ENCODE data around the gene KRCC1.
"Not testable (repeated sequence)": the region's sequence is repeated elsewhere in the genome, so short reads cannot be mapped to it uniquely, and the experiment has no call there.

The KRCC1 gene

GRCh38 chr2:88045561-88045960 lies 10.0 kb downstream of the KRCC1 start:
- in situ Hi-C loops (cut with HindIII; ENCODE audit: low sequenced_read_pairs): not testable (repeated sequence)

- in situ Hi-C loops (cut with HindIII; ENCODE audit: low sequenced_read_pairs): no loop called here
Observed at GRCh38 chr2:88042476-88042875, 13.1 kb downstream of the KRCC1 start.

GRCh38 chr2:88038263-88039105 lies 17.1 kb downstream of the KRCC1 start:
- in situ Hi-C loops (cut with HindIII; ENCODE audit: low sequenced_read_pairs): no loop called here

GRCh38 chr2:88036606-88037005 lies 19.0 kb downstream of the KRCC1 start:
- in situ Hi-C loops (cut with HindIII; ENCODE audit: low sequenced_read_pairs): no loop called here

- in situ Hi-C loops (cut with HindIII; ENCODE audit: low sequenced_read_pairs): no loop called here
Observed at GRCh38 chr2:88036182-88036581, 19.4 kb downstream of the KRCC1 start.

- in situ Hi-C loops (cut with HindIII; ENCODE audit: low sequenced_read_pairs): no loop called here
Observed at GRCh38 chr2:88032070-88032702, 23.4 kb downstream of the KRCC1 start.

GRCh38 chr2:88028931-88029330 lies 26.7 kb downstream of the KRCC1 start:
- in situ Hi-C loops (cut with HindIII; ENCODE audit: low sequenced_read_pairs): no loop called here

- in situ Hi-C loops (cut with HindIII; ENCODE audit: low sequenced_read_pairs): no loop called here
Observed at GRCh38 chr2:88027697-88028389, 27.7 kb downstream of the KRCC1 start.

GRCh38 chr2:88024509-88024908 lies 31.1 kb downstream of the KRCC1 start:
- in situ Hi-C loops (cut with HindIII; ENCODE audit: low sequenced_read_pairs): no loop called here

GRCh38 chr2:88022669-88022921 lies 33.0 kb downstream of the KRCC1 start:
- in situ Hi-C loops (cut with HindIII; ENCODE audit: low sequenced_read_pairs): no loop called here

- in situ Hi-C loops (cut with HindIII; ENCODE audit: low sequenced_read_pairs): no loop called here
Observed at GRCh38 chr2:88019985-88020384, 35.6 kb downstream of the KRCC1 start.

- in situ Hi-C loops (cut with HindIII; ENCODE audit: low sequenced_read_pairs): no loop called here
Observed at GRCh38 chr2:88018909-88019308, 36.7 kb downstream of the KRCC1 start.

- in situ Hi-C loops (cut with HindIII; ENCODE audit: low sequenced_read_pairs): not testable (repeated sequence)
Observed at GRCh38 chr2:88018077-88018805, 37.3 kb downstream of the KRCC1 start.

GRCh38 chr2:88017780-88018038 lies 37.9 kb downstream of the KRCC1 start:
- in situ Hi-C loops (cut with HindIII; ENCODE audit: low sequenced_read_pairs): not testable (repeated sequence)

GRCh38 chr2:88016960-88017779 lies 38.4 kb downstream of the KRCC1 start:
- in situ Hi-C loops (cut with HindIII; ENCODE audit: low sequenced_read_pairs): no loop called here

- in situ Hi-C loops (cut with HindIII; ENCODE audit: low sequenced_read_pairs): no loop called here
Observed at GRCh38 chr2:88016086-88016959, 39.3 kb downstream of the KRCC1 start, which contains the start of gene RNU2-63P. TSS of gene RNU2-63P (minus strand) at chr2:88016547.

GRCh38 chr2:88011011-88011410 lies 44.6 kb downstream of the KRCC1 start:
- in situ Hi-C loops (cut with HindIII; ENCODE audit: low sequenced_read_pairs): no loop called here

GRCh38 chr2:88010136-88010535 lies 45.4 kb downstream of the KRCC1 start:
- in situ Hi-C loops (cut with HindIII; ENCODE audit: low sequenced_read_pairs): no loop called here

GRCh38 chr2:88006912-88007439 lies 48.6 kb downstream of the KRCC1 start:
- in situ Hi-C loops (cut with HindIII; ENCODE audit: low sequenced_read_pairs): no loop called here

- in situ Hi-C loops (cut with HindIII; ENCODE audit: low sequenced_read_pairs): no loop called here
Observed at GRCh38 chr2:88005776-88006175, 49.8 kb downstream of the KRCC1 start.

Measured in endothelial cell of hepatic sinusoid (primary cell).